DOHH2 (cell line): Measurements from ENCODE around the gene JMJD6.
A peak's percentile ranks its signal among the peaks of the same experiment; 100 is the strongest.

ENCODE experiments used
- H3F3A ChIP-seq: fragments of 200-600 bp; sonication (generic), shearing (Covaris generic); 2 replicates; pipeline ENCODE4 v1.6.0; 2016; ENCODE audit warnings: antibody characterized with exemption, mild to moderate bottlenecking; ENCODE audit not compliant: control insufficient read depth, insufficient read depth
- H3K27ac ChIP-seq: fragments of 200-600 bp; sonication (generic); 2 replicates; pipeline ENCODE4 v1.5.1; 2014; ENCODE audit warnings: low read depth, mild to moderate bottlenecking, low read length, moderate library complexity
- H3K27me3 ChIP-seq: fragments of 200-600 bp; sonication (generic); 2 replicates; pipeline ENCODE4 v1.6.1; 2014; ENCODE audit warnings: mild to moderate bottlenecking, low read length, mixed read lengths; ENCODE audit not compliant: control insufficient read depth
- H3K36me3 ChIP-seq: fragments of 200-600 bp; sonication (generic); 2 replicates; pipeline ENCODE4 v1.6.1; 2014; ENCODE audit warnings: mild to moderate bottlenecking, low read length, moderate library complexity, mixed read lengths; ENCODE audit not compliant: control insufficient read depth
- H3K4me1 ChIP-seq: fragments of 200-600 bp; sonication (generic); 2 replicates; pipeline ENCODE4 v1.6.1; 2014; ENCODE audit warnings: mild to moderate bottlenecking, low read length, mixed read lengths; ENCODE audit not compliant: control insufficient read depth
- H3K4me2 ChIP-seq: fragments of 200-600 bp; sonication (generic); 2 replicates; pipeline ENCODE4 v1.6.0; 2014; ENCODE audit warnings: mild to moderate bottlenecking, low read length, moderate library complexity
- H3K4me3 ChIP-seq: fragments of 200-600 bp; sonication (generic); 2 replicates; pipeline ENCODE4 v1.5.1; 2014; ENCODE audit warnings: mild to moderate bottlenecking, low read length, mixed read lengths
- H3K79me2 ChIP-seq: fragments of 200-600 bp; sonication (generic); 2 replicates; pipeline ENCODE4 v1.6.1; 2014; ENCODE audit warnings: mild to moderate bottlenecking, low read length, mixed read lengths; ENCODE audit not compliant: control insufficient read depth
- H3K9me2 ChIP-seq: fragments of 200-600 bp; sonication (generic); replicated peaks from 2 replicates; pipeline ENCODE4 v1.6.1; 2014; ENCODE audit warnings: mild to moderate bottlenecking, low read length, mixed read lengths; ENCODE audit not compliant: control insufficient read depth
- H3K9me3 ChIP-seq: fragments of 200-600 bp; sonication (generic); 2 replicates; pipeline ENCODE4 v1.6.1; 2014; ENCODE audit warnings: antibody characterized with exemption, low read length, mixed read lengths; ENCODE audit not compliant: control insufficient read depth, insufficient read depth
- H4K20me1 ChIP-seq: fragments of 200-600 bp; sonication (generic); 2 replicates; pipeline ENCODE4 v1.6.0; 2014; ENCODE audit warnings: low read depth, mild to moderate bottlenecking, antibody characterized with exemption, low read length, moderate library complexity; ENCODE audit not compliant: control insufficient read depth, insufficient read depth
- CTCF ChIP-seq: fragments of 200-600 bp; sonication (generic); IDR thresholded peaks from one replicate; pipeline ENCODE4 v1.5.1; 2014; ENCODE audit warnings: antibody characterized with exemption, mild to moderate bottlenecking, low read depth, low read length; ENCODE audit not compliant: poor library complexity, severe bottlenecking
- EZH2phosphoT487 ChIP-seq: fragments of 200-600 bp; sonication (generic); IDR thresholded peaks from 2 replicates; pipeline ENCODE4 v1.6.1; 2017; ENCODE audit warnings: borderline replicate concordance, mild to moderate bottlenecking, antibody characterized with exemption, low read length, moderate library complexity, mixed read lengths

The JMJD6 gene

GRCh38 chr17:76752006-76752405, 25.6 kb upstream of the JMJD6 start:
- no peaks in the 10 kb centered on the region for H3F3A ChIP-seq
- H3K36me3 ChIP-seq, result no peaks in the 10 kb centered on the region; the same call in none of the 2 replicates
- H4K20me1 ChIP-seq, result no peaks in the 10 kb centered on the region
- no peaks in the 10 kb centered on the region for H3K9me3 ChIP-seq
- no peak overlapping the region for H3K27ac ChIP-seq
- no peaks in the 10 kb centered on the region for H3K27me3 ChIP-seq
- no peaks in the 10 kb centered on the region for H3K9me2 ChIP-seq
- TF ChIP-seq CTCF, result no peak
- TF ChIP-seq EZH2phosphoT487, result no peak
- 0 out of 2 replicates have a peak overlapping the region, but pooled peaks have one; percentile 19 for H3K4me2 ChIP-seq
- no peaks in the 10 kb centered on the region for H3K79me2 ChIP-seq
- H3K4me1 ChIP-seq, result peaks cover 6% of the 10 kb centered on the region
- H3K4me3 ChIP-seq, result no peak overlapping the region

- H3K9me3 ChIP-seq, result no peaks in the 10 kb centered on the region
- no peaks in the 10 kb centered on the region for H3K79me2 ChIP-seq
- no peak overlapping the region for H3K4me3 ChIP-seq
- TF ChIP-seq EZH2phosphoT487 (no peak), CTCF (no peak)
- no peaks in the 10 kb centered on the region for H3K9me2 ChIP-seq
- 0 out of 2 replicates have a peak overlapping the region, but pooled peaks have one; percentile 19 for H3K4me2 ChIP-seq
- H3K27me3 ChIP-seq, result no peaks in the 10 kb centered on the region
- no peaks in the 10 kb centered on the region for H3F3A ChIP-seq
- H3K36me3 ChIP-seq, result peaks cover 2% of the 10 kb centered on the region
- H4K20me1 ChIP-seq, result no peaks in the 10 kb centered on the region
- H3K27ac ChIP-seq, result no peak overlapping the region
- peaks cover 6% of the 10 kb centered on the region for H3K4me1 ChIP-seq
Measured at GRCh38 chr17:76751416-76751993, 25.1 kb upstream of the JMJD6 start.

- Histone ChIP-seq H4K20me1 (no peaks in the 10 kb centered on the region), H3K9me2 (no peaks in the 10 kb centered on the region), H3K4me3 (no peak overlapping the region), H3K79me2 (no peaks in the 10 kb centered on the region), H3K9me3 (no peaks in the 10 kb centered on the region), H3K27ac (no peak overlapping the region), H3K36me3 (peaks cover 24% of the 10 kb centered on the region), H3K4me1 (peaks cover 6% of the 10 kb centered on the region), H3K4me2 (no peak overlapping the region), H3F3A (no peaks in the 10 kb centered on the region), H3K27me3 (no peaks in the 10 kb centered on the region)
- TF ChIP-seq EZH2phosphoT487 (no peak), CTCF (no peak)
Measured at GRCh38 chr17:76748657-76749056, 22.3 kb upstream of the JMJD6 start.
